Mammary epithelial cell (primary cell): ENCODE results near the gene SLC9B1.
"Not testable (repeated sequence)": the region's sequence is repeated elsewhere in the genome, so short reads cannot be mapped to it uniquely, and the experiment has no call there.

Experiments used
- CTCF ChIP-seq, 2 donors: IDR thresholded peaks in 1 of 2; conservative IDR thresholded peaks in 1 of 2; 2 replicates each; pipeline ENCODE4 v1.5.1; 2011 to 2012; ENCODE audit warnings: inconsistent platforms in 2 of 2, low read length in 2 of 2, mild to moderate bottlenecking in 2 of 2, control low read depth in 1 of 2, low read depth in 1 of 2; ENCODE audit not compliant: insufficient read depth in 1 of 2; ENCODE audit errors: extremely low read depth in 1 of 2
- EZH2 ChIP-seq: IDR thresholded peaks from 2 replicates; pipeline ENCODE4 v1.6.1; 2012; ENCODE audit warnings: low read length, inconsistent platforms, borderline replicate concordance

- TF ChIP-seq CTCF (conservative IDR thresholded peaks at IDR 0.05 in 1 of 2, IDR thresholded peaks at IDR 0.05 in 1 of 2; ENCODE audit: extremely low read depth in 1 of 2, insufficient read depth in 1 of 2, low read depth in 1 of 2, low read length in 2 of 2); EZH2: not testable (repeated sequence)
These were observed 154.2 kb downstream of the SLC9B1 start for GRCh38 chr4:102865327-102865726.
